Measurements from ENCODE around the gene B3GALNT1. TPM values are rescaled to one million over a fixed set of nuclear protein-coding genes. Genes with fewer than 3 reads are reported as not detected.
"Not testable (repeated sequence)": the region's sequence is repeated elsewhere in the genome, so short reads cannot be mapped to it uniquely, and the experiment has no call there.

The B3GALNT1 gene
- total RNA-seq, 1 donor from 2014 or later = 56.1 TPM

DNA sequence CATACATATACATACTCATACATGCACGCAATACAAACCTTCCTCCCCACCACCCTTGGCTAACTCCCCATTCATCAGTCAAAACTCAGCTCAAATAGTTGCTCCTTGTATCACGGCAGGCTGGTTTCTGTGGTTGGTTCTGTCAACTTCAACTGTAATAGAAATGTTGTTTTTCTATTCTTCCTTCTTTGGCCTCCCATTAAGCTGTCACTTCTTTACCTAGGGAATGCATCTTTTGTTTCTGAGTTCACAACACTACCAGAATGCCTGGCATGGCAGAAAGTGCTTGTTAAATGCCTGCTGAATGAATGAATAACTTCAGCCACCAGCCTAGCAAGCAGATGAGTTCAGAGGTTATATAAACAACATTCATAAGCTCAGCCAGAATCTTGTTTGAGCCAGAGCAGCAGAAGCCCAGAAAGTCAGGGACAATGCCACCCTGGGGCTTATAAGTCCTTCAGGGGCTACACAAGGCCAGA lies 63.1 kb downstream of the B3GALNT1 start:
- Histone ChIP-seq H3K9me3 (replicated peaks) (no peaks in the 10 kb centered on the region), H3K27me3 (ENCODE audit: low read depth) (no peaks in the 10 kb centered on the region), H3K4me3 (no peak overlapping the region), H3K4me1 (peaks cover 7% of the 10 kb centered on the region), H3K27ac (replicated peaks) (no peak overlapping the region), H3K36me3 (no peaks in the 10 kb centered on the region)
- TF ChIP-seq, protein P1, sequence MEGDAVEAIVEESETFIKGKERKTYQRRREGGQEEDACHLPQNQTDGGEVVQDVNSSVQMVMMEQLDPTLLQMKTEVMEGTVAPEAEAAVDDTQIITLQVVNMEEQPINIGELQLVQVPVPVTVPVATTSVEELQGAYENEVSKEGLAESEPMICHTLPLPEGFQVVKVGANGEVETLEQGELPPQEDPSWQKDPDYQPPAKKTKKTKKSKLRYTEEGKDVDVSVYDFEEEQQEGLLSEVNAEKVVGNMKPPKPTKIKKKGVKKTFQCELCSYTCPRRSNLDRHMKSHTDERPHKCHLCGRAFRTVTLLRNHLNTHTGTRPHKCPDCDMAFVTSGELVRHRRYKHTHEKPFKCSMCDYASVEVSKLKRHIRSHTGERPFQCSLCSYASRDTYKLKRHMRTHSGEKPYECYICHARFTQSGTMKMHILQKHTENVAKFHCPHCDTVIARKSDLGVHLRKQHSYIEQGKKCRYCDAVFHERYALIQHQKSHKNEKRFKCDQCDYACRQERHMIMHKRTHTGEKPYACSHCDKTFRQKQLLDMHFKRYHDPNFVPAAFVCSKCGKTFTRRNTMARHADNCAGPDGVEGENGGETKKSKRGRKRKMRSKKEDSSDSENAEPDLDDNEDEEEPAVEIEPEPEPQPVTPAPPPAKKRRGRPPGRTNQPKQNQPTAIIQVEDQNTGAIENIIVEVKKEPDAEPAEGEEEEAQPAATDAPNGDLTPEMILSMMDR (IDR thresholded peaks at IDR 0.05; ENCODE audit: borderline replicate concordance) = no peak
- DNase-seq = no peak
- intact Hi-C loops (cut with micrococcal nuclease) = no loop called here

DNA sequence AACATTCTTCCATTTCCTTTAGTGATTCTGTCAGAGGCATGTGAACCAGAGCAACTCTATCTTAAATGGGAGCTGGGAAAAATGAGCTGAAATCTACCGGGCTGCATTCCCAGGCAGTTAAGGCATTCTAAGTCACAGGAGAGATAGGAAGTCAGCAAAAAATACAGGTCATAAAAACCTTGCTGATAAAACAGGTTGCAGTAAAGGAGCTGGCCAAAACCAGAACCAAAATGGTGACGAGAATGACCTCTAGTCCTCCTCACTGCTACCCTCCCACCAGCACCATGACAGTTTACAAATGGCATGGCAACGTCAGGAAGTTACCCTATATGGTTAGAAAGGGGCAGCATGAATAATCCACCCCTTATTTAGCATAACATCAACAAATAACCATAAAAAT lies 66.4 kb downstream of the B3GALNT1 start:
- intact Hi-C loops (cut with micrococcal nuclease) = no loop called here
- DNase-seq = no peak

DNA sequence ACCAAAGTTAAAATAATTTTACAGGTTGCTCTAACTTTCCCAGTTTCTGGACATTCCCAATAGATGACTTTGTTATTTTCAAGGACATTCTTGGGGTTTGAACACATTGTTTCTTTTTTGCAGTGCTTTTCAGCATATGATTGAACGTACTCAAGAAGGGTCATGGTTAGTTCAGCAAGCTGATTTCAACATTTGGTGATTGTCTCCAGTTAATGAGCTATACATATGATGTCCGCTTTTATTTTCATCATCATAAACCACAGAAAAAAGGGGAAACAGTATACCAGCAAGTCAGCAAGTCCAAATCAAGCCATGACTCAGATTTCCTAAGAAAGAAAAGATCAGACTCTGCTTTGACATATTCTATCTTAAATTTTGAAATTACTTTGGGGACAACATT lies 69.4 kb downstream of the B3GALNT1 start:
- Histone ChIP-seq H3K4me1 (peaks cover 7% of the 10 kb centered on the region), H3K4me3 (no peak overlapping the region), H3K27ac (replicated peaks) (no peak overlapping the region), H3K9me3 (replicated peaks) (peaks cover 7% of the 10 kb centered on the region), H3K27me3 (ENCODE audit: low read depth) (no peaks in the 10 kb centered on the region), H3K36me3 (peaks cover 7% of the 10 kb centered on the region)
- no peak for DNase-seq
- intact Hi-C loops (cut with micrococcal nuclease) = no loop called here
- TF ChIP-seq, protein P1 (IDR thresholded peaks at IDR 0.05; ENCODE audit: borderline replicate concordance) = no peak

More for the DNA sequence above, 66.4 kb downstream of the B3GALNT1 start:
- no peaks in the 10 kb centered on the region for H3K9me3 ChIP-seq (replicated peaks)
- no peaks in the 10 kb centered on the region for H3K36me3 ChIP-seq
- H3K4me1 ChIP-seq = peaks cover 7% of the 10 kb centered on the region
- H3K4me3 ChIP-seq = no peak overlapping the region
- TF ChIP-seq, protein P1 (IDR thresholded peaks at IDR 0.05; ENCODE audit: borderline replicate concordance) = no peak
- no peak overlapping the region for H3K27ac ChIP-seq (replicated peaks)
- no peaks in the 10 kb centered on the region for H3K27me3 ChIP-seq (ENCODE audit: low read depth)

DNA sequence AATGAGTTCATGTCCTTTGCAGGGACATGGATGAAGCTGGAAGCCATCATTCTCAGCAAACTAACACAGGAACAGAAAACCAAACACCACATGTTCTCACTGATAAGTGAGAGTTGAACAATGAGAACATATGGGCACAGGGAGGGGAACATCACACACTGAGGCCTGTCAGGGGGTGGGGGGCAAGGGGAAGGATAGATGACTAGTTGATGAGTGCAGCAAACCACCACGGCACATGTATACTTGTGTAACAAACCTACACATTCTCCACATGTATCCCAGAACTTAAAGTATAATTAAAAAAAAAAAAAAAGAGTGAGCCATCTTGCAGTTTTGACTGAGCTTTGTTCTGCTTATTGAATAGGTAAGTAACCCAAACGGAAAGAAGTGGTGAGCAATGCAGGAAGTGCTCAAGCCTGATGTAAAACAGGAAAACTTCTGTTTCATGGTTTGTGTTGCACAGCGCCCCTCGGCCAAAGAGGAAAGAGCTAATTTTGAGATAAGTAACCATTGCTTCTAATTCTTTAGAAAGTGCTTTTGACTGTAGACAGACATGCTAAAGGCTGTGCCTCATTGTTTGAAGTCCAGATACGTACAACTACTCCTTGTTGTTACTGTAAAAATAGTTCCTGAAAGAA lies 70.1 kb downstream of the B3GALNT1 start:
- H3K9me3 ChIP-seq (replicated peaks); H3K4me3 ChIP-seq; H3K27ac ChIP-seq (replicated peaks); H3K4me1 ChIP-seq; H3K36me3 ChIP-seq; intact Hi-C loops (cut with micrococcal nuclease); DNase-seq; H3K27me3 ChIP-seq (ENCODE audit: low read depth): not testable (repeated sequence)

Other genes with a start within 250 kb of the B3GALNT1 start
- 51.6 TPM for gene NMD3, start 116.0 kb upstream of the B3GALNT1 start, total RNA-seq